MM.1S (cell line): ENCODE measurements around the gene RTN4.

Experiments used
- DNase-seq: peaks from one replicate; pipeline ENCODE4 v3.0.0-alpha.2; 2015
- H2AFZ ChIP-seq: fragments of 300-600 bp; sonication (generic); 2 replicates; pipeline ENCODE4 v1.6.0; 2016; ENCODE audit warnings: antibody characterized with exemption, low read length
- H3F3A ChIP-seq: fragments of 300-600 bp; sonication (generic); 2 replicates; pipeline ENCODE4 v1.6.1; 2016; ENCODE audit warnings: mild to moderate bottlenecking, antibody characterized with exemption, low read length, moderate library complexity, mixed read lengths; ENCODE audit not compliant: insufficient read depth
- H3K27ac ChIP-seq: fragments of 300-600 bp; sonication (generic); 2 replicates; pipeline ENCODE4 v1.5.1; 2016; ENCODE audit warnings: mild to moderate bottlenecking, low read length
- H3K27me3 ChIP-seq: fragments of 300-600 bp; sonication (generic); replicated peaks from 2 replicates; pipeline ENCODE4 v1.6.0; 2016; ENCODE audit warnings: low read length; ENCODE audit not compliant: insufficient read depth
- H3K36me3 ChIP-seq: fragments of 300-600 bp; sonication (generic); replicated peaks from 2 replicates; pipeline ENCODE4 v1.6.1; 2016; ENCODE audit warnings: mild to moderate bottlenecking, low read length, mixed read lengths; ENCODE audit not compliant: insufficient read depth
- H3K4me1 ChIP-seq: fragments of 300-600 bp; sonication (generic); 2 replicates; pipeline ENCODE4 v1.6.1; 2016; ENCODE audit warnings: low read length, mixed read lengths
- H3K4me2 ChIP-seq: fragments of 300-600 bp; sonication (generic); 2 replicates; pipeline ENCODE4 v1.6.0; 2016; ENCODE audit warnings: low read depth, low read length
- H3K4me3 ChIP-seq: fragments of 300-600 bp; sonication (generic); 2 replicates; pipeline ENCODE4 v1.5.1; 2016; ENCODE audit warnings: low read length, mixed read lengths
- H3K79me2 ChIP-seq: fragments of 300-600 bp; sonication (generic); 2 replicates; pipeline ENCODE4 v1.6.1; 2016; ENCODE audit warnings: mixed run types, low read length, mixed read lengths
- H3K9ac ChIP-seq: fragments of 300-600 bp; sonication (generic); 2 replicates; pipeline ENCODE4 v1.6.1; 2016; ENCODE audit warnings: low read length, mixed read lengths
- H3K9me2 ChIP-seq: fragments of 300-600 bp; sonication (generic); replicated peaks from 2 replicates; pipeline ENCODE4 v1.6.1; 2016; ENCODE audit warnings: mild to moderate bottlenecking, low read length, mixed read lengths; ENCODE audit not compliant: insufficient read depth
- H3K9me3 ChIP-seq: fragments of 300-600 bp; sonication (generic); replicated peaks from 2 replicates; pipeline ENCODE4 v1.6.1; 2016; ENCODE audit warnings: mild to moderate bottlenecking, low read length, mixed read lengths; ENCODE audit not compliant: insufficient read depth
- H4K20me1 ChIP-seq: fragments of 300-600 bp; sonication (generic); 2 replicates; pipeline ENCODE4 v1.6.1; 2016; ENCODE audit warnings: mild to moderate bottlenecking, low read length, moderate library complexity, mixed read lengths; ENCODE audit not compliant: insufficient read depth
- EZH2 ChIP-seq: fragments of 300-600 bp; sonication (generic); optimal IDR thresholded peaks from 2 replicates; pipeline ENCODE3; 2017; ENCODE audit warnings: low read depth, mild to moderate bottlenecking, antibody characterized with exemption, low read length, mixed read lengths
- EZH2phosphoT487 ChIP-seq: fragments of 300-600 bp; sonication (generic); IDR thresholded peaks from 2 replicates; pipeline ENCODE4 v1.6.1; 2018; ENCODE audit warnings: antibody characterized with exemption, low read length
- TF ChIP-seq, protein P1 (sequence below): fragments of 300-600 bp; sonication (generic); IDR thresholded peaks from 2 replicates; pipeline ENCODE4 v1.5.1; 2016; ENCODE audit warnings: antibody characterized with exemption, low read length, mixed read lengths

RTN4 gene

DNA sequence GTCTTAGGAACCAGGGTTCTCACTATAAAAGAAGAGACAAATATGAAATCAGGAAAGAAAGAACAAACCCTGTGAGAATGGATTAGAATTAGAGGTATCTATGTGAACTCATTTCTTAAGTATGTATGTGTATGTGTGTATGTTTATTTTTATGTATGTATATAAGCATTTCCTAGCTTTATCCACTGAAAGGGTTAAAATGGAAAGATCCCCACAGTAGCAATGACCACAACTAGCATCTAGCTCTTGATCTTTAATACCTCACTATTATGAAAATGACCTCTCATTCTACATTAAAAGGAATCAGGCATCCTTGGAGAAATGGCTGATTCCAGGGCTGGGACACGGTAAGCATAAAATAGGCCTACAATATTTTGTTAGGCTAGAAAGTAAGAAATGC, 31.6 kb downstream of the RTN4 start:
- Histone ChIP-seq H3F3A (no peaks in the 10 kb centered on the region), H3K4me2 (no peak overlapping the region), H2AFZ (no peak overlapping the region), H3K4me3 (no peak overlapping the region), H3K27me3 (no peaks in the 10 kb centered on the region), H4K20me1 (peaks cover 2% of the 10 kb centered on the region; the same call in 1 of the 2 replicates), H3K36me3 (no peaks in the 10 kb centered on the region), H3K9me3 (no peaks in the 10 kb centered on the region), H3K9me2 (no peaks in the 10 kb centered on the region), H3K79me2 (peaks cover 82% of the 10 kb centered on the region), H3K9ac (no peak overlapping the region), H3K27ac (no peak overlapping the region), H3K4me1 (peaks cover 5% of the 10 kb centered on the region)
- TF ChIP-seq EZH2 (no peak), EZH2phosphoT487 (no peak)
- TF ChIP-seq, protein P1, sequence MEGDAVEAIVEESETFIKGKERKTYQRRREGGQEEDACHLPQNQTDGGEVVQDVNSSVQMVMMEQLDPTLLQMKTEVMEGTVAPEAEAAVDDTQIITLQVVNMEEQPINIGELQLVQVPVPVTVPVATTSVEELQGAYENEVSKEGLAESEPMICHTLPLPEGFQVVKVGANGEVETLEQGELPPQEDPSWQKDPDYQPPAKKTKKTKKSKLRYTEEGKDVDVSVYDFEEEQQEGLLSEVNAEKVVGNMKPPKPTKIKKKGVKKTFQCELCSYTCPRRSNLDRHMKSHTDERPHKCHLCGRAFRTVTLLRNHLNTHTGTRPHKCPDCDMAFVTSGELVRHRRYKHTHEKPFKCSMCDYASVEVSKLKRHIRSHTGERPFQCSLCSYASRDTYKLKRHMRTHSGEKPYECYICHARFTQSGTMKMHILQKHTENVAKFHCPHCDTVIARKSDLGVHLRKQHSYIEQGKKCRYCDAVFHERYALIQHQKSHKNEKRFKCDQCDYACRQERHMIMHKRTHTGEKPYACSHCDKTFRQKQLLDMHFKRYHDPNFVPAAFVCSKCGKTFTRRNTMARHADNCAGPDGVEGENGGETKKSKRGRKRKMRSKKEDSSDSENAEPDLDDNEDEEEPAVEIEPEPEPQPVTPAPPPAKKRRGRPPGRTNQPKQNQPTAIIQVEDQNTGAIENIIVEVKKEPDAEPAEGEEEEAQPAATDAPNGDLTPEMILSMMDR: no peak
- no peak for DNase-seq

DNA sequence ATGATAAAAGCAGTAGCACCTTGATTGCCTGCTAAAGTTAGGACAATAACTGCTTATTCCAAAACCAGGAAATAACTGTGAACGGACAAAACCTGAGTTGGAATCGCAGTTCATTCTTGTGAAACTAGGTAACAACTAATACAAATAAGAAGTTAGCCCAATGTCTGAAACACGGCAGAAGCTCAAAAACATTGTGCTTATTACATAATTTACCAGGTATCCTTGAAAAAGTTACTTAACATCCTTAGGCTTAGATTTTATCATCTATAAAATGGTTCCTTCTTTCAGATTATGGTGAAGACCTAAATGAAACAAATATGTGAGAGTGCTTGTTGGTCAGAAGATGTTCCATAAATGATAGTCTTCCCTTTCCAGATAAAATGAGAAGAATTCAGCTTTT, 32.4 kb downstream of the RTN4 start:
- no peaks in the 10 kb centered on the region for H3K9me2 ChIP-seq
- no peaks in the 10 kb centered on the region for H3K36me3 ChIP-seq
- H3F3A ChIP-seq: peaks cover 4% of the 10 kb centered on the region; the same call in 1 of the 2 replicates
- no peak overlapping the region for H3K4me3 ChIP-seq
- peaks cover 82% of the 10 kb centered on the region for H3K79me2 ChIP-seq
- no peak overlapping the region for H3K27ac ChIP-seq
- no peak for DNase-seq
- no peaks in the 10 kb centered on the region for H3K9me3 ChIP-seq
- 0 out of 2 replicates have a peak, but pooled peaks cover 2% of the 10 kb centered on the region for H4K20me1 ChIP-seq
- H3K27me3 ChIP-seq: no peaks in the 10 kb centered on the region
- TF ChIP-seq, protein P1: no peak
- TF ChIP-seq EZH2phosphoT487 (no peak), EZH2 (no peak)
- no peak overlapping the region for H3K4me2 ChIP-seq
- H3K9ac ChIP-seq: no peak overlapping the region
- H3K4me1 ChIP-seq: peaks cover 12% of the 10 kb centered on the region
- no peak overlapping the region for H2AFZ ChIP-seq

DNA sequence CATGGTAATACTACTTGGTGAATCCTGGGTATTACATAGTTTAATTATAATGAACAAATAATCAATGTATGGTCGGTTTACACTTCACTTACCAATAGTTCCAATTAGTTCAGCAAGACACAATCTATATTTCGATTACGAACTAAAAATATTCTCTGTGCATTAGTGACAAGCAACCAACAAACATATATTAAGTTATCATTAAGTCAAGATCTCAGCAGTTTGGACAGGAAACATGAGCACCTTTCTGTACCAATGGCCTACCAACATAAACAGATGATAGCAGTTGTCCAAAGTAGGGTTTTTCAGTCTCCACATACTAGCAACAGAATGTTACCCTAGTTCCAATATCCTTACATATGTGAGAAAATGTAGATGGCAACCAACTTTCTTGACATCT, 32.8 kb downstream of the RTN4 start:
- TF ChIP-seq EZH2: no peak
- TF ChIP-seq, protein P1: no peak
- no peaks in the 10 kb centered on the region for H3K9me2 ChIP-seq
- no peaks in the 10 kb centered on the region for H3K27me3 ChIP-seq
- H3K4me2 ChIP-seq: no peak overlapping the region
- 0 out of 2 replicates have a peak, but pooled peaks cover 2% of the 10 kb centered on the region for H4K20me1 ChIP-seq
- H3K4me3 ChIP-seq: no peak overlapping the region
- peaks cover 82% of the 10 kb centered on the region for H3K79me2 ChIP-seq
- H3K36me3 ChIP-seq: no peaks in the 10 kb centered on the region
- H3K4me1 ChIP-seq: peaks cover 17% of the 10 kb centered on the region
- no peak overlapping the region for H3K9ac ChIP-seq
- H3F3A ChIP-seq: peaks cover 8% of the 10 kb centered on the region; the same call in 1 of the 2 replicates
- no peak overlapping the region for H2AFZ ChIP-seq
- no peak for DNase-seq
- no peaks in the 10 kb centered on the region for H3K9me3 ChIP-seq
- H3K27ac ChIP-seq: no peak overlapping the region
